K562 (cell line): ENCODE results near the gene SLC22A7. TPM values are rescaled to one million over a fixed set of nuclear protein-coding genes. Genes with fewer than 3 reads are reported as not detected.

Experiments
- ATAC-seq: fragments of 200-7000 bp; cut with Tn5 transposase; 3 replicates; pipeline ENCODE4 v1.9.1; 2020; ENCODE audit warnings: moderate library complexity
- BruUV-seq: library from RNA; stranded (reverse); fragments of 400-500 nt; replicated peaks from 2 replicates; lab custom pipeline; 2021; lab: Mats Ljungman, UMichigan
- CTCF ChIA-PET: fragments of 300-600 bp; formaldehyde crosslinking; extraction: SDS; loops from one replicate; lab custom pipeline; 2021; ENCODE audit warnings: low intra/inter-chr PET ratio; lab: Yijun Ruan, JAX
- POLR2A ChIA-PET: fragments of 300-600, 350-650 bp; sonication (Branson Sonifier 250); formaldehyde crosslinking; extraction: SDS; loops from one replicate; lab custom pipeline; 2021; ENCODE audit warnings: antibody characterized with exemption, inconsistent platforms; lab: Yijun Ruan, JAX
- DNase-seq, 4 experiments: peaks; one replicate each; pipeline versions ENCODE4 v3.0.0 to v3.0.0-alpha.2; 2011 to 2018; ENCODE audit warnings: low spot score in 3 of 4, mixed read lengths in 3 of 4; ENCODE audit errors: extremely low read depth in 1 of 4
- FAIRE-seq: peaks from 2 replicates; lab custom pipeline; 2011; peaks lifted over from hg19 to GRCh38; lab: Jason Lieb, UNC
- H2AFZ ChIP-seq: 2 replicates; pipeline ENCODE4 v1.6.0; 2011; ENCODE audit warnings: low read depth, low read length, control low read depth, inconsistent platforms
- H3K27ac ChIP-seq: fragments of 200-600 bp; 3 replicates; pipeline ENCODE4 v1.8.0; 2011; ENCODE audit warnings: low read depth, mild to moderate bottlenecking, control low read depth, inconsistent platforms, low read length, moderate library complexity, mixed read lengths; ENCODE audit errors: extremely low read depth
- H3K27me3 ChIP-seq, 2 experiments: fragments of 300-600 bp in 1 of 2; 2 replicates in 1 of 2; 3 replicates in 1 of 2; pipeline versions ENCODE4 v1.6.0 to v1.8.0; 2011; ENCODE audit warnings: inconsistent platforms in 2 of 2, low read length in 2 of 2, mild to moderate bottlenecking in 1 of 2, mixed read lengths in 1 of 2, moderate library complexity in 1 of 2; ENCODE audit not compliant: control insufficient read depth in 2 of 2, insufficient read depth in 2 of 2
- H3K36me3 ChIP-seq: fragments of 300-600 bp; 3 replicates; pipeline ENCODE4 v1.8.0; 2011; ENCODE audit warnings: mild to moderate bottlenecking, low read length, inconsistent platforms; ENCODE audit not compliant: control insufficient read depth, insufficient read depth
- H3K4me1 ChIP-seq, 2 experiments: fragments of 200-600 bp in 1 of 2; replicated peaks in 1 of 2; 2 replicates in 1 of 2; 3 replicates in 1 of 2; pipeline versions ENCODE4 v1.5.1 to v1.8.0; 2011; ENCODE audit warnings: inconsistent platforms in 2 of 2, low read length in 2 of 2, mild to moderate bottlenecking in 1 of 2, mixed read lengths in 1 of 2, moderate library complexity in 1 of 2; ENCODE audit not compliant: control insufficient read depth in 2 of 2, insufficient read depth in 2 of 2
- H3K4me2 ChIP-seq: 2 replicates; pipeline ENCODE4 v1.6.1; 2011; ENCODE audit warnings: low read length, control low read depth, inconsistent platforms, mixed read lengths; ENCODE audit not compliant: insufficient read depth
- H3K4me3 ChIP-seq: fragments of 200-600 bp; sonication (generic), shearing (Covaris generic); 2 replicates; pipeline ENCODE4 v1.5.1; 2016; ENCODE audit warnings: control low read depth, inconsistent platforms
- H3K79me2 ChIP-seq: fragments of 200-600 bp; 3 replicates; pipeline ENCODE4 v1.8.0; 2011; ENCODE audit warnings: low read length, inconsistent platforms; ENCODE audit not compliant: control insufficient read depth, insufficient read depth
- H3K9ac ChIP-seq, 2 experiments: 2 replicates each; pipeline versions ENCODE4 v1.6.0 to v1.6.1; 2011; ENCODE audit warnings: low read depth in 2 of 2, low read length in 2 of 2, control low read depth in 1 of 2, inconsistent platforms in 1 of 2, mild to moderate bottlenecking in 1 of 2, mixed read lengths in 1 of 2; ENCODE audit not compliant: insufficient read depth in 1 of 2
- H3K9me1 ChIP-seq: one replicate; pipeline ENCODE4 v1.6.0; 2011; ENCODE audit warnings: inconsistent platforms, mild to moderate bottlenecking, low read length, moderate library complexity; ENCODE audit not compliant: control insufficient read depth, insufficient read depth
- H3K9me3 ChIP-seq: replicated peaks from 2 replicates; pipeline ENCODE4 v1.5.1; 2011; ENCODE audit warnings: low read depth, low read length, inconsistent platforms; ENCODE audit not compliant: control insufficient read depth, insufficient read depth
- H4K20me1 ChIP-seq: replicated peaks from 2 replicates; pipeline ENCODE4 v1.6.1; 2011; ENCODE audit warnings: low read length, inconsistent platforms, mixed read lengths; ENCODE audit not compliant: control insufficient read depth, insufficient read depth
- ESRRA ChIP-seq: fragments of 450-650 bp; IDR thresholded peaks from 2 replicates; pipeline ENCODE4 v1.6.1; 2014; ENCODE audit warnings: low read depth, mild to moderate bottlenecking, moderate library complexity, borderline replicate concordance
- FOXJ3 ChIP-seq: sonication (generic); formaldehyde crosslinking; IDR thresholded peaks from 2 replicates; pipeline ENCODE4 v1.4.0; 2020; ENCODE audit warnings: mild to moderate bottlenecking, missing genetic modification reagents
- GTF2F1 ChIP-seq: IDR thresholded peaks from 2 replicates; pipeline ENCODE4 v1.6.1; 2011; ENCODE audit warnings: low read depth, low read length, improper control_type of control experiment
- HDGF ChIP-seq: fragments of 450-650 bp; IDR thresholded peaks from 2 replicates; pipeline ENCODE4 v1.6.1; 2016
- NFE2 ChIP-seq: IDR thresholded peaks from 2 replicates; pipeline ENCODE4 v1.6.1; 2014; ENCODE audit warnings: antibody characterized with exemption, low read depth
- PTTG1 ChIP-seq: fragments of 450-650 bp; IDR thresholded peaks from 2 replicates; pipeline ENCODE4 v1.6.1; 2016; ENCODE audit warnings: low read depth, mild to moderate bottlenecking, missing genetic modification characterization, missing compliant biosample characterization
- RFX5 ChIP-seq: IDR thresholded peaks from 2 replicates; pipeline ENCODE4 v1.6.1; 2011; ENCODE audit warnings: low read depth, mild to moderate bottlenecking, improper control_type of control experiment, low read length
- SMARCC2 ChIP-seq: fragments of 450-650 bp; IDR thresholded peaks from 2 replicates; pipeline ENCODE4 v1.6.1; 2017; ENCODE audit warnings: antibody characterized with exemption, moderate library complexity, mild to moderate bottlenecking, low read depth
- SREBF2 ChIP-seq: sonication (generic); formaldehyde crosslinking; IDR thresholded peaks from 2 replicates; pipeline ENCODE4 v1.4.0; 2020; ENCODE audit warnings: mild to moderate bottlenecking, missing genetic modification reagents
- ZNF121 ChIP-seq: sonication (generic); formaldehyde crosslinking; conservative IDR thresholded peaks from 2 replicates; pipeline ENCODE4 v1.8.0; 2022; ENCODE audit warnings: missing genetic modification reagents
- ZNF23 ChIP-seq: fragments of 250-450 bp; sonication (Bioruptor Pico); IDR thresholded peaks from 2 replicates; pipeline ENCODE4 v1.4.0; 2020; ENCODE audit warnings: mild to moderate bottlenecking
- ZNF41 ChIP-seq: fragments of 250-450 bp; sonication (Bioruptor Pico); conservative IDR thresholded peaks from 2 replicates; pipeline ENCODE4 v1.4.0; 2020; ENCODE audit warnings: mild to moderate bottlenecking
- WGBS: fragments of 100-300 bp; shearing (Covaris generic); methylation state at CpG from one replicate; pipeline ENCODE4 v1.1.6; 2016; ENCODE audit warnings: low coverage, mixed read lengths; ENCODE audit not compliant: insufficient coverage; ENCODE audit errors: missing lambda C conversion rate; 5-methylcytosine and 5-hydroxymethylcytosine counted together
- in situ Hi-C: fragments of 300-500 bp; cut with MboI; formaldehyde crosslinking; loops from 4 replicates; pipeline ENCODE4 v1.15.0; 2018; ENCODE audit warnings: inconsistent platforms, mixed read lengths
- intact Hi-C: fragments of 100-400 bp; cut with micrococcal nuclease; formaldehyde crosslinking; loops from 2 replicates; pipeline ENCODE4 v1.14.2; 2022
- polyA plus RNA-seq, 8 experiments: library from polyadenylated mRNA; depleted of rRNA in 4 of 8; stranded (reverse) in 5 of 8; unstranded in 3 of 8; fragments of >200 nt; fragmentation: Nextera tagmentation in 2 of 8; fragmentation: Illumina TruSeq in 1 of 8; extraction: Ambion mirVana in 2 of 8; extraction: Trizol in 1 of 8; gene quantifications; 2 replicates each; pipeline versions ENCODE4 v1.2.1 to v1.2.3, GENCODE V29; 2011 to 2014; ENCODE audit warnings: inconsistent platforms in 1 of 8, missing spikeins in 1 of 8
- total RNA-seq, 7 experiments: library from RNA; depleted of rRNA in 6 of 7; stranded (reverse); fragments of >200 nt in 6 of 7; fragmentation: Illumina TruSeq in 2 of 7; extraction: Trizol in 2 of 7; gene quantifications; 2 replicates each; pipeline versions ENCODE4 v1.2.1 to v1.2.3, GENCODE V29; 2011 to 2021; ENCODE audit warnings: low replicate concordance in 1 of 7
- TF ChIP-seq, protein P1 (sequence below), 2 experiments: fragments of 450-650 bp in 1 of 2; sonication (generic) in 1 of 2; formaldehyde crosslinking in 1 of 2; IDR thresholded peaks in 1 of 2; conservative IDR thresholded peaks in 1 of 2; 2 replicates each; pipeline versions ENCODE4 v1.6.1 to v1.8.1; 2016 to 2023; ENCODE audit warnings: mild to moderate bottlenecking in 2 of 2, moderate library complexity in 2 of 2, inconsistent platforms in 1 of 2, missing genetic modification reagents in 1 of 2
- TF ChIP-seq, protein P2 (sequence below): fragments of 250-450 bp; sonication (Bioruptor Pico); IDR thresholded peaks from 2 replicates; pipeline ENCODE4 v1.5.1; 2021; ENCODE audit warnings: mild to moderate bottlenecking
- TF ChIP-seq, protein P3 (sequence below): IDR thresholded peaks from 3 replicates; pipeline ENCODE4 v1.6.1; 2011; ENCODE audit warnings: borderline replicate concordance, mild to moderate bottlenecking, moderate library complexity; ENCODE audit not compliant: insufficient read length; ENCODE audit errors: extremely low read depth

SLC22A7 gene
- total and polyA plus RNA-seq, 9 of the 15 experiments (the other 6 are each of a cell fraction or from before 2014, with no cell fraction given): not detected

DNA sequence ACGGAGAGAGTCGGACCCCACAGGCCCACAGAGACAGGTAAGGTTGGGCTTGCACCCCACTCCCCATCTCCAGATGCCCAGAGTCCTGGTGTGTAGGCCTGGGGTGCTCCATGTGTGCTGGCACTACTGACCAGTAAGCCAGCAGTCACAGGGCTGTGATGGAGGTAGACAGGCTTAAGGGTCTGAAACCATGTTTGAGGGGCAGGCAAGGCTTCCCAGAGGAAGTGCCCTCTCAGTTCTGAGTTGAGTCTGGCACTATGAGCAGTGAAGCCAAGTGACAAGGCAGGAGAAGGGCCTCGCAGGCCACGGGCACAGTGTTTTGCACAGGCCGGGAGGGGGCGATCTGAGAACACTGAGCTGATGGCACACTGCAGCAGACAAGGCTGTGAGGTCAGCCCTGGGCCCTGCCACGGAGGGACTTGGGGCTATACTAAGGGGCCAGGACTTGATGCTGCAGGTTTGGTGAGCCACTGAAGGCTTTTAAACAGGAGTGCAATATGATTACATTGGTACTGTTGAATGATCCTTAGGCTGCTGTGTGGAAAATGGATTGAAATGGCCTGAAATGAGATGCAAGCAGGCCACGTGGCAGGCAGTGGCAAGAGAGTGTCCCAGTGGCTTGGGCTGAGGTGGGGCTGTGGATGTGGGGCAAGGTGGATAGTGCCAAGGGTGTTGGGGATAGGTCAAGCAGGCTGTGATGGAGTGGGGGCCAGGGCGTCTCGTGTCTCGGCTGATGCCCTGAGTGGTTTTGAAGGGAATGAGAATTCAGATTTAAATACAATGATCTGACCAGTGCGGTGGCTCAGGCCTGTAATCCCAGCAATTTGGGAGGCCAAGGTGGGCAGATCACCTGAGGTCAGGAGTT, 34.5 kb upstream of the SLC22A7 start:
- Histone ChIP-seq H3K9me1 (no peaks in the 10 kb centered on the region), H3K27me3 (peaks cover 5 to 15% of the 10 kb centered on the region in 2 experiments; a peak in 3 of 5 replicates), H2AFZ (peak overlapping the region; percentile 67), H3K79me2 (no peaks in the 10 kb centered on the region), H4K20me1 (peaks cover 4% of the 10 kb centered on the region; the same call in 1 of the 2 replicates), H3K27ac (no peak overlapping the region), H3K4me3 (no peak overlapping the region), H3K36me3 (no peaks in the 10 kb centered on the region), H3K4me2 (no peak overlapping the region), H3K9me3 (no peaks in the 10 kb centered on the region), H3K9ac (peak overlapping the region in 1 of 2 experiments; percentile 40; a peak in 1 of 4 replicates), H3K4me1 (peaks cover 16 to 40% of the 10 kb centered on the region in 2 experiments)
- peak; percentile 79 to 89 (median 83) for DNase-seq
- WGBS: 33% methylated on average over 12 of the region's 12 CpGs
- ChIA-PET POLR2A (interaction anchor here (0.6 to 1.6 kb wide), 7 partner anchors 9 to 298 kb away, joined by 3 to 7 read pairs (median 4); no protein-coding TSS in a partner anchor), CTCF (interaction anchor here (0.5 to 1.7 kb wide), 6 partner anchors 67 to 243 kb away, joined by 3 to 11 read pairs (median 4); no protein-coding TSS in a partner anchor)
- ATAC-seq: peak; percentile 94
- intact Hi-C loops: loop anchor here (1.0 to 10.0 kb wide), 5 partner anchors 71 to 811 kb away; no protein-coding TSS in a partner anchor
- BruUV-seq: no TSS peak
- peak; percentile 89 for FAIRE-seq
- in situ Hi-C loops: loop anchor here (5.0 kb wide), 1 partner anchor 229 kb away; no protein-coding TSS in a partner anchor
- TF ChIP-seq RFX5: no peak
- no peak for TF ChIP-seq NFE2
- no peak for TF ChIP-seq ZNF41 (CRISPR knock-in tag)
- TF ChIP-seq HDGF: peak; percentile 88; the same call in 1 of the 2 replicates
- no peak for TF ChIP-seq ZNF23 (CRISPR knock-in tag)
- no peak for TF ChIP-seq GTF2F1
- TF ChIP-seq ESRRA: peak; percentile 44; the same call in 1 of the 2 replicates
- TF ChIP-seq, protein P1, sequence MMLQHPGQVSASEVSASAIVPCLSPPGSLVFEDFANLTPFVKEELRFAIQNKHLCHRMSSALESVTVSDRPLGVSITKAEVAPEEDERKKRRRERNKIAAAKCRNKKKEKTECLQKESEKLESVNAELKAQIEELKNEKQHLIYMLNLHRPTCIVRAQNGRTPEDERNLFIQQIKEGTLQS (IDR thresholded peaks at IDR 0.05): no peak
- TF ChIP-seq, protein P1 (CRISPR knock-in tag; conservative IDR thresholded peaks at IDR 0.05): no peak
- TF ChIP-seq ZNF121 (CRISPR knock-in tag): no peak
- no peak for TF ChIP-seq SREBF2 (CRISPR knock-in tag)
- TF ChIP-seq PTTG1 (tag): no peak
- TF ChIP-seq, protein P2, sequence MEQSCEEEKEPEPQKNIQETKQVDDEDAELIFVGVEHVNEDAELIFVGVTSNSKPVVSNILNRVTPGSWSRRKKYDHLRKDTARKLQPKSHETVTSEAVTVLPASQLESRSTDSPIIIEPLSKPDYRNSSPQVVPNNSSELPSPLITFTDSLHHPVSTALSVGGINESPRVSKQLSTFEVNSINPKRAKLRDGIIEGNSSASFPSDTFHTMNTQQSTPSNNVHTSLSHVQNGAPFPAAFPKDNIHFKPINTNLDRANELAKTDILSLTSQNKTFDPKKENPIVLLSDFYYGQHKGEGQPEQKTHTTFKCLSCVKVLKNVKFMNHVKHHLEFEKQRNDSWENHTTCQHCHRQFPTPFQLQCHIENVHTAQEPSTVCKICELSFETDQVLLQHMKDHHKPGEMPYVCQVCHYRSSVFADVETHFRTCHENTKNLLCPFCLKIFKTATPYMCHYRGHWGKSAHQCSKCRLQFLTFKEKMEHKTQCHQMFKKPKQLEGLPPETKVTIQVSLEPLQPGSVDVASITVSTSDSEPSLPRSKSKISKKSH: no peak
- no peak for TF ChIP-seq FOXJ3
- TF ChIP-seq SMARCC2: no peak
- TF ChIP-seq, protein P3, sequence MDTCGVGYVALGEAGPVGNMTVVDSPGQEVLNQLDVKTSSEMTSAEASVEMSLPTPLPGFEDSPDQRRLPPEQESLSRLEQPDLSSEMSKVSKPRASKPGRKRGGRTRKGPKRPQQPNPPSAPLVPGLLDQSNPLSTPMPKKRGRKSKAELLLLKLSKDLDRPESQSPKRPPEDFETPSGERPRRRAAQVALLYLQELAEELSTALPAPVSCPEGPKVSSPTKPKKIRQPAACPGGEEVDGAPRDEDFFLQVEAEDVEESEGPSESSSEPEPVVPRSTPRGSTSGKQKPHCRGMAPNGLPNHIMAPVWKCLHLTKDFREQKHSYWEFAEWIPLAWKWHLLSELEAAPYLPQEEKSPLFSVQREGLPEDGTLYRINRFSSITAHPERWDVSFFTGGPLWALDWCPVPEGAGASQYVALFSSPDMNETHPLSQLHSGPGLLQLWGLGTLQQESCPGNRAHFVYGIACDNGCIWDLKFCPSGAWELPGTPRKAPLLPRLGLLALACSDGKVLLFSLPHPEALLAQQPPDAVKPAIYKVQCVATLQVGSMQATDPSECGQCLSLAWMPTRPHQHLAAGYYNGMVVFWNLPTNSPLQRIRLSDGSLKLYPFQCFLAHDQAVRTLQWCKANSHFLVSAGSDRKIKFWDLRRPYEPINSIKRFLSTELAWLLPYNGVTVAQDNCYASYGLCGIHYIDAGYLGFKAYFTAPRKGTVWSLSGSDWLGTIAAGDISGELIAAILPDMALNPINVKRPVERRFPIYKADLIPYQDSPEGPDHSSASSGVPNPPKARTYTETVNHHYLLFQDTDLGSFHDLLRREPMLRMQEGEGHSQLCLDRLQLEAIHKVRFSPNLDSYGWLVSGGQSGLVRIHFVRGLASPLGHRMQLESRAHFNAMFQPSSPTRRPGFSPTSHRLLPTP: no peak
